Brain microvascular endothelial cell (primary cell): ENCODE measurements around the gene MPPED2.

Source experiments
- DNase-seq: peaks from one replicate; pipeline ENCODE4 v3.0.0-alpha.2; 2020
- H3K27ac ChIP-seq: fragments of 250-450 bp; sonication (Bioruptor Pico); 2 replicates; pipeline ENCODE4 v1.5.1; 2020; ENCODE audit warnings: mild to moderate bottlenecking, moderate library complexity
- H3K27me3 ChIP-seq: fragments of 250-450 bp; sonication (Bioruptor Pico); replicated peaks from 2 replicates; pipeline ENCODE4 v1.5.1; 2020; ENCODE audit warnings: mild to moderate bottlenecking
- H3K36me3 ChIP-seq: fragments of 250-450 bp; sonication (Bioruptor Pico); replicated peaks from 2 replicates; pipeline ENCODE4 v1.5.1; 2020; ENCODE audit warnings: mild to moderate bottlenecking
- H3K4me3 ChIP-seq: 2 replicates; pipeline ENCODE4 v1.5.1; 2011; ENCODE audit warnings: low read depth, mild to moderate bottlenecking, control low read depth, low read length, moderate library complexity
- in situ Hi-C: cut with HindIII; loops from 2 replicates; pipeline ENCODE4 v1.10.0; 2017; ENCODE audit warnings: low sequenced_read_pairs, low pct_ligation_motif_present
- TF ChIP-seq, protein P1 (sequence below): IDR thresholded peaks from 2 replicates; pipeline ENCODE4 v1.5.1; 2011; ENCODE audit warnings: low read depth, mild to moderate bottlenecking, moderate library complexity, low read length, control low read depth, inconsistent platforms; ENCODE audit errors: missing control alignments

The MPPED2 gene

DNA sequence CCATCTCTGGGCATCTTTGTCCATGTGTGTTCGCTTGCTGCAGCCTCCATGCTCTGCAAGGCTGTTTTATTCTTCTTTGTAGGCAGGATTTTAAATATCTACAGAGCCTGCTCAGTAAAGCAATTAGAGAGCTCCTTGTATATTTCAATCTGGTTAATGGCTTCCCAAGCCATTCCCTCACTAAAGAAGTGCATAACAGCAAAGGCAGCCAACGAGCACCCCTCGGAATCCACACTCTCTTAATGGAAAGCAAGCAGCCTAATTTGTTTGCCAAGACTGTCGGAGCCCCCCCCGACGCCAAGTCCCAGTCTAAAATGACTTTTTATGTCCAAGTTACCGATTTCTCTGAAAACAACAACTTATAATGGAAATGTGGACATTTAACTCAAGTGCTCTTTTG, 139.6 kb downstream of the MPPED2 start:
- Histone ChIP-seq H3K27ac (no peak overlapping the region), H3K27me3 (no peaks in the 10 kb centered on the region), H3K4me3 (no peak overlapping the region), H3K36me3 (no peaks in the 10 kb centered on the region)
- no peak for DNase-seq
- in situ Hi-C loops, result no loop called here
- TF ChIP-seq, protein P1, sequence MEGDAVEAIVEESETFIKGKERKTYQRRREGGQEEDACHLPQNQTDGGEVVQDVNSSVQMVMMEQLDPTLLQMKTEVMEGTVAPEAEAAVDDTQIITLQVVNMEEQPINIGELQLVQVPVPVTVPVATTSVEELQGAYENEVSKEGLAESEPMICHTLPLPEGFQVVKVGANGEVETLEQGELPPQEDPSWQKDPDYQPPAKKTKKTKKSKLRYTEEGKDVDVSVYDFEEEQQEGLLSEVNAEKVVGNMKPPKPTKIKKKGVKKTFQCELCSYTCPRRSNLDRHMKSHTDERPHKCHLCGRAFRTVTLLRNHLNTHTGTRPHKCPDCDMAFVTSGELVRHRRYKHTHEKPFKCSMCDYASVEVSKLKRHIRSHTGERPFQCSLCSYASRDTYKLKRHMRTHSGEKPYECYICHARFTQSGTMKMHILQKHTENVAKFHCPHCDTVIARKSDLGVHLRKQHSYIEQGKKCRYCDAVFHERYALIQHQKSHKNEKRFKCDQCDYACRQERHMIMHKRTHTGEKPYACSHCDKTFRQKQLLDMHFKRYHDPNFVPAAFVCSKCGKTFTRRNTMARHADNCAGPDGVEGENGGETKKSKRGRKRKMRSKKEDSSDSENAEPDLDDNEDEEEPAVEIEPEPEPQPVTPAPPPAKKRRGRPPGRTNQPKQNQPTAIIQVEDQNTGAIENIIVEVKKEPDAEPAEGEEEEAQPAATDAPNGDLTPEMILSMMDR, result no peak

DNA sequence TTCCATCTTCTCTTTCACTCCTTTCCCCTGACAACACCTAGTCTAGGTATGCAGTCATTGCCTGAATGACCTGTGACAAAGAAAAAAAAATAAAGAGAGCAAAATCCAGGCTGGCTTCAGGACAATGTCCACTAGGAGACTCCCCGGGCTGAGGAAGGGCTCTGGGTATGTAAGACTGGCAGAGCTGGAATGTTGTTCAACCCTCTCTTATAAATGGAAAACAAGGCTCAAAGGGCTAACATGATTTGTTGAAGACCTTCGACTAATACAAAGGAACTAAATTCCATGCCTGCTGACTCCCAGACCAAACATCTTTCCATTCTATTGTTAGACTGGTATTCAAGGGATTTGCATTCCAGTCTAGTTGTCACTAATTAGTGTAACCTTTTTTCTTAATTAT, 141.1 kb downstream of the MPPED2 start:
- in situ Hi-C loops, result no loop called here
- no peak for DNase-seq
- Histone ChIP-seq H3K27ac (no peak overlapping the region), H3K27me3 (no peaks in the 10 kb centered on the region), H3K36me3 (no peaks in the 10 kb centered on the region), H3K4me3 (no peak overlapping the region)
- TF ChIP-seq, protein P1, result no peak

DNA sequence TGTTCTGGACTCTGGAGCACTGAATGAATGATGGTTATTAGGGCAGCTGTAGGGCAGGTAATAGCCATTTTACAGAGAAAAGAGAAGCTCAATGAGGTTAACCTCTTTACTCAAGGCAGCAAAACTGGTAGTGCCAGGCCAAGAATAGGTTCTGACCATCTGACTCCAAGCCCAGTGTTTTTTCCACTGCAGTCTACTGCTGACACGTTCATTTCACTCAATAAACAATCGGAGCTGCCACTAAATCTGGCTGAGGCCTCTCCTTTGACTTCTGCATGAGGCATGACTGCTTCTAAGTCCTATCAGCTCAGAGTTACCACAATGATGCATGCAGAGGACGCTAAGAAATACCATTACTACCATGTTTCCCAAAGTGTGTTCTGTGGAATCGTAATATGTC, 145.6 kb downstream of the MPPED2 start:
- in situ Hi-C loops, result no loop called here
- no peak overlapping the region for H3K27ac ChIP-seq

DNA sequence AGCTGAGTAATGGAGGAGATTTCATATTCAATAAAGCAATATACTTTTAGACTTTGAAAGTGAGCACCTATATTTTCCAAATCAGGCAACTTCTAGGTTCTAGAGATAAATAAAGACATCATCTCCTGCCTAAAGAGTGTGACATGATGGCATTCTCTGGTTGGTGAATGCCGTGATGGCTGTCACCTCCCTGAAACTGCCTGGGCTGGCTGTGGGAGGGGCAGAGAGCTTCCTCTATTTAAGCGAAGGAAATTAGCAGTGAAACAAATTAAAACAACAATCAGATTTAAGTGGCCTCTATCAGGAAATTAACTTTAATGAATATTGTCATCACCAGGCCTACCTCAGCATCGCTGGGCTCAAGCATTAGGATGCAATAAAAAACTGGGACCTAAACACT, 149.4 kb downstream of the MPPED2 start:
- in situ Hi-C loops, result no loop called here
- Histone ChIP-seq H3K4me3 (no peak overlapping the region), H3K27me3 (no peaks in the 10 kb centered on the region), H3K36me3 (no peaks in the 10 kb centered on the region), H3K27ac (no peak overlapping the region)
- TF ChIP-seq, protein P1, result no peak
- DNase-seq, result no peak

More for the DNA sequence above, 145.6 kb downstream of the MPPED2 start:
- Histone ChIP-seq H3K4me3 (no peak overlapping the region), H3K27me3 (no peaks in the 10 kb centered on the region), H3K36me3 (no peaks in the 10 kb centered on the region)
- TF ChIP-seq, protein P1, result no peak
- no peak for DNase-seq

DNA sequence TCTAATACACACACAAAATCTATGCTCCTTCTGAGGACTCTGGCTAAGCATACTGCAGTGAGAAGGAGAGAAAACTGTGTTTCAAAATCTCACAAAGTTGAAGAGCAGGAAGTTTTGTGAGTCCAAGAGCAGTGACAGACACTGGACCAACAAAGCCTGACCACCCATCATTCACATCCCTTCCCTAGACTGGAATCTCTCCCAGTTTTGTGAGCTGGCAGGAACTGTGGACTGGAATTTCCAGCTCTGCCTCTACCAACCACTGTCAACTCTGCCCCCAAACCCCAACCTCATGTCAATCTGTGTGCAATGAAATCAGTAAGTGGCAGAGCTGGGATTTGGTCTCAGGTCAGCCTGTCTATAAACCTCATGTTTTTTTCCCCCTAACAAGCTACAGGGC, 150.7 kb downstream of the MPPED2 start:
- Histone ChIP-seq H3K27me3 (no peaks in the 10 kb centered on the region), H3K4me3 (no peak overlapping the region), H3K27ac (no peak overlapping the region), H3K36me3 (no peaks in the 10 kb centered on the region)
- TF ChIP-seq, protein P1, result no peak
- DNase-seq, result no peak
- in situ Hi-C loops, result no loop called here

DNA sequence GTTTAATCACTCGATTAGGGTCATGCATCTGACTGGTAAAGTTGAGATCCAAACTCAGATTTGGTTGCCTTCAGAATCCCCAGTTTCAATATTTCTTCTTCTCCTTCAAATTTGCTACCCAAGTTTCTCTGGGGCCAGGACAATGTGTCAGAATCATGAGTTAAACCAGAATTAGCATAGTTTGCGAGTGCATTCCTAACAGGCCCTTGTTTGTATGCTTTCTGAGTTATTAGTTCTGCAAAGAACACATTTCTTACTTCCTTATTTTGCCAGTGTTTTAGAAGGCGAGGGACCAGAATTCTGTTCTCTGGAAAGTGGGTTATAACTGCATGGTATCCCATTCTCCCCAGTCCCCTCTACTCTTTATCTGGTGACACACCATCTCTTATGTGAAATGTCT, 151.3 kb downstream of the MPPED2 start:
- H3K27me3 ChIP-seq, result no peaks in the 10 kb centered on the region
- no peak overlapping the region for H3K4me3 ChIP-seq
- no peaks in the 10 kb centered on the region for H3K36me3 ChIP-seq
- in situ Hi-C loops, result no loop called here
- DNase-seq, result no peak
- no peak overlapping the region for H3K27ac ChIP-seq
- TF ChIP-seq, protein P1, result no peak
